K562 (cell line): ENCODE data around the gene YKT6.

Experiments
- CTCF ChIP-seq, 3 experiments: IDR thresholded peaks in 2 of 3; conservative IDR thresholded peaks in 1 of 3; 2 replicates each; pipeline ENCODE4 v1.5.1; 2011 to 2012; ENCODE audit warnings: low read length in 3 of 3, mild to moderate bottlenecking in 3 of 3, control low read depth in 2 of 3, improper control_type of control experiment in 1 of 3, inconsistent platforms in 1 of 3, low read depth in 1 of 3, mixed read lengths in 1 of 3, moderate library complexity in 1 of 3; ENCODE audit not compliant: insufficient read depth in 2 of 3
- E4F1 ChIP-seq: fragments of 250-450 bp; sonication (Bioruptor Pico); IDR thresholded peaks from 2 replicates; pipeline ENCODE4 v1.5.0; 2021; ENCODE audit warnings: mild to moderate bottlenecking, borderline replicate concordance
- FOXP1 ChIP-seq: sonication (generic); formaldehyde crosslinking; IDR thresholded peaks from 2 replicates; pipeline ENCODE4 v1.8.0; 2022; ENCODE audit warnings: mild to moderate bottlenecking, missing genetic modification reagents
- JUN ChIP-seq, 2 experiments: sonication (generic) in 1 of 2; formaldehyde crosslinking in 1 of 2; IDR thresholded peaks; 2 replicates each; pipeline versions ENCODE4 v1.6.1 to v1.8.0; 2012 to 2022; ENCODE audit warnings: borderline replicate concordance in 2 of 2, mild to moderate bottlenecking in 2 of 2, improper control_type of control experiment in 1 of 2, low read depth in 1 of 2, low read length in 1 of 2, missing genetic modification reagents in 1 of 2
- POLR2A ChIP-seq: fragments of 450-650 bp; conservative IDR thresholded peaks from 2 replicates; pipeline ENCODE4 v1.6.1; 2016
- RAD21 ChIP-seq, 2 experiments: fragments of 250-450 bp in 1 of 2; fragments of 450-650 bp in 1 of 2; sonication (Bioruptor Pico) in 1 of 2; formaldehyde crosslinking in 1 of 2; IDR thresholded peaks in 1 of 2; conservative IDR thresholded peaks in 1 of 2; 2 replicates each; pipeline versions ENCODE4 v1.4.0 to v1.8.0; 2020 to 2022; ENCODE audit warnings: mild to moderate bottlenecking in 2 of 2, moderate library complexity in 1 of 2
- TCFL5 ChIP-seq: fragments of 250-450 bp; sonication (Bioruptor Pico); conservative IDR thresholded peaks from 2 replicates; pipeline ENCODE4 v1.6.1; 2021; ENCODE audit warnings: mild to moderate bottlenecking, moderate library complexity, matching md5 sums
- TFE3 ChIP-seq: fragments of 450-650 bp; formaldehyde crosslinking; IDR thresholded peaks from 2 replicates; pipeline ENCODE4 v1.4.0; 2020; ENCODE audit warnings: mild to moderate bottlenecking, mixed read lengths
- XRCC4 ChIP-seq: IDR thresholded peaks from one replicate; pipeline ENCODE4 v1.6.1; 2011; ENCODE audit not compliant: insufficient read depth, insufficient read length; ENCODE audit errors: extremely low read depth
- ZBTB8A ChIP-seq: fragments of 450-650 bp; IDR thresholded peaks from 2 replicates; pipeline ENCODE4 v1.6.1; 2018; ENCODE audit warnings: mild to moderate bottlenecking, moderate library complexity; ENCODE audit not compliant: partially characterized antibody
- ZNF217 ChIP-seq: sonication (generic); formaldehyde crosslinking; IDR thresholded peaks from 2 replicates; pipeline ENCODE4 v1.8.0; 2022; ENCODE audit warnings: mild to moderate bottlenecking, missing genetic modification reagents
- ZNF280A ChIP-seq: fragments of 450-650 bp; IDR thresholded peaks from 2 replicates; pipeline ENCODE4 v1.6.1; 2018; ENCODE audit warnings: mild to moderate bottlenecking, low read depth; ENCODE audit not compliant: partially characterized antibody
- ZNF592 ChIP-seq: fragments of 450-650 bp; IDR thresholded peaks from 2 replicates; pipeline ENCODE4 v1.6.1; 2017; ENCODE audit warnings: antibody characterized with exemption, mild to moderate bottlenecking

- no peak for TF ChIP-seq TFE3 (CRISPR knock-in tag)
- TF ChIP-seq FOXP1 = no peak
- no peak for TF ChIP-seq CTCF (IDR thresholded peaks at IDR 0.05 in 2 of 3, conservative IDR thresholded peaks at IDR 0.05 in 1 of 3; ENCODE audit: insufficient read depth in 2 of 3, low read depth in 1 of 3, low read length in 3 of 3)
- no peak for TF ChIP-seq ZNF592
- no peak for TF ChIP-seq ZNF280A
- no peak for TF ChIP-seq JUN (IDR thresholded peaks at IDR 0.05; ENCODE audit: borderline replicate concordance, low read depth, low read length)
- no peak for TF ChIP-seq JUN (CRISPR knock-in tag; IDR thresholded peaks at IDR 0.05; ENCODE audit: borderline replicate concordance)
- TF ChIP-seq XRCC4 = no peak
- TF ChIP-seq POLR2A = no peak
- TF ChIP-seq ZNF217 = no peak
- TF ChIP-seq RAD21 (CRISPR knock-in tag; conservative IDR thresholded peaks at IDR 0.05 in 1 of 2, IDR thresholded peaks at IDR 0.05 in 1 of 2) = no peak
- TF ChIP-seq TCFL5 = no peak
- TF ChIP-seq ZBTB8A = no peak
- no peak for TF ChIP-seq E4F1 (CRISPR knock-in tag)
These were observed 62.7 kb downstream of the YKT6 start for GRCh38 chr7:44263326-44264082.
